ENCODE data around the gene ACE.

ACE gene

DNA sequence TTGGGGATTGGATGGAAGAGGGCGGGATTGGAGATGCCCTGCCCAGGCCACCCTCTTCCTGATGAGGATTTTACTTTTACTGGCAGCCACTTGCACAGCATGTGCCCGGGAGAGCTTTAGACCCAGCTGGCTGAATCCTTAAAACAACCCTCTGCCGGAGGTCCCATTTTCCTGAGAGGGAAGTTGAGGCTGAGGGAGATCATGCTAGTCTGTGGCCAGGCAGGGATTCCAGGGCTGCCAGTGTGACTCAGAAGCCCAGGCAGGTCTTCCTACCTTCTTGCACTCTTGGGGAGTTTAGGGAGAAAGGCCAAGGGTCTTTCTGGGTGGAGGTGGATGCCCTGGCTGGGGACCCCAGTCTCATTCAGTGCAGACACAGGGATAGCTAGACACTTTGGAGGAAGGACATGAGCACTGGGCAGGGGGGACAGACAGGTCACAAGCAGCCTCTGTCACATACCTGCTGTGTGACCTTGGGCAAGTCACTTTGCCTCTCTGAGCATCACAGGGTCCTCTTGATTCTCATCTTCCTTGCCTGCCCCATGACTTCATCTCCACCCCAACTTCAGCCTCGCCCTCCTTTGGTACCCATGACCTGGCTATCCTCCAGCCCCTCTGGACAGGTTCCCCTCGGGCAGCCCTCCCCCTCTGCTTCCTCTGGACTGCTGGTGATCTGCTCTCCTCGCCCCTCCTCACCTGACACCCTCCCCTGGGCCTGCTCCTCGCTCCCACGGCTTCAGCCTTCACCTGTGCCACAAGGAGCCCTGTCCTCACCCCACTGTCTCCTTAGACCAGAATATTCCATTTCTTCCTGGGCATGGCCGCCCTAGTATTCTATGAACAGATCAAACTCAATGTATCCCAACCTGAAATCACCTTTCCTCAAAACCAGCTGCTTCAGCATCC, 62.1 kb downstream of the ACE start:
- DNase-seq: no peak

DNA sequence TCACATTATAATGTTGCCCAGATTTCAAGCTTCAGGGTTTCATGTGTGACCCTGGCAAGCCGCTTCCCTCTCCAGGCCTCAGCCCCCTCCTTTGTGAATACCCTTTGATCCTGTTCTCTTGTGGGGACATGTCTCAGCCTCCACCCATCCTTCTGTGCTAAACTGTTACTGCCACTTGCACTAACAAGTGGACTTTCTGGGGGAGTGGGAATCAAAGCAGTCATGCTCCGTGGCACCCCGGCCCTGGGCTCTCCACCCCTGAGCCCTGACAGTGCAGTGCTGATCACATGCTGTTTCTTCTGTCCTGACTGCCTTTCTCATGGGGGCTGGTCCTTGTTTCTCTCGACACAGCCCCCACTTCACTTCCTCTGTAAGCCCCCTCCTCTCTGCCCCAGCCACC, 63.7 kb downstream of the ACE start:
- no peak for DNase-seq

DNA sequence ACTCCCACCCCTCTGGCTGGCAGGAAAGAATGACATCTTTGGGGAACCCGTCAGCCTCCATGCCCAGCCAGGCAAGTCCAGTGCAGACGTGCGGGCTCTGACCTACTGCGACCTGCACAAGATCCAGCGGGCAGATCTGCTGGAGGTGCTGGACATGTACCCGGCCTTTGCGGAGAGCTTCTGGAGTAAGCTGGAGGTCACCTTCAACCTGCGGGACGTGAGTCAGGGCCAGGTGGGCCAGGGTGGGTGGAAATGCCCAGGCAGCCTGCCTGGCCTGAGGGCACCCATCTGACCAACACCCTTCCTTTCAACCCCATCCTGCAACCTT, 65.3 kb downstream of the ACE start:
- no peak for DNase-seq

DNA sequence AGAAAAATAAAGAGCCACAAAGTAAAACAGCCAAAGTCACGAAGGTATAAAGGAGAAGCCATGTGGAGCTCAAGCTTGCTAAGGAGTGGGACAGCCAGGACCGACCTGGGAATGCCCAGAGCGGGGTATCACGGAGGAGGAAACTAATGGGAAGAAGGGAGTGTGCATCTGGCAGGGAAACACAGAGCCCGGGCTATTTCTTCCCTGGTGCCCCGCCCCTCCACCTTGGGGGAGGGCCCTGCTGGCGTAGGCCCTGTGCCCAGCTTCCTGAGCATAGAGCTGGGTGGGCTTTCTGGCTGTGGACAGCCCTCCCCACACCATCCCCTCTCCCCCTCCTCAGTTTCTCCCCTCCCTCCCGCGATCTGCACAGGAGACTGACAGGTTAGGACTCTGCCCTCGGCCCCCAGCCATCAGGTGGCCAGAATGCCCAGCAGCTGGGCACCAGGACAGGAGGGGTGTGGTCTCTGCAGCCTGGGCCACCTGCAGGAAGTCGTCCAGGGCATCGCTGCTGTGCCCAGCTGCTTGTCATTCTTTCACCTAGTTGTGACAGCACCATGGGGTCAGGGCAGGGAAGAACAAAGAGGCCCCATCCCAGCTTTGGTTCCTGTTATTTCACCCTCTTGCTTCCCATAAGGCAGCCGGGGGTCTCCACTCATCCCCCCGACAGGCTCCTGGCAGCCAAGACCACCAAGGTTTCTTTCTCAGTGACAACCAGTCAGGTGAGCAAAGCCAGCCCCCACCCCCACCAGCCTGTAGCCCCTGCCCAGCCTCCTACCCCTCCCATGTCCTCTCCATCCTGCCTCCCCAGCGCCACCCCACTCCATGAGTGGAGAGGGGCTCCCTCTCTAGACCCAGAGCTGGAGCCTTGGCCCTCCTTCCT, 66.3 kb downstream of the ACE start:
- DNase-seq: no peak

DNA sequence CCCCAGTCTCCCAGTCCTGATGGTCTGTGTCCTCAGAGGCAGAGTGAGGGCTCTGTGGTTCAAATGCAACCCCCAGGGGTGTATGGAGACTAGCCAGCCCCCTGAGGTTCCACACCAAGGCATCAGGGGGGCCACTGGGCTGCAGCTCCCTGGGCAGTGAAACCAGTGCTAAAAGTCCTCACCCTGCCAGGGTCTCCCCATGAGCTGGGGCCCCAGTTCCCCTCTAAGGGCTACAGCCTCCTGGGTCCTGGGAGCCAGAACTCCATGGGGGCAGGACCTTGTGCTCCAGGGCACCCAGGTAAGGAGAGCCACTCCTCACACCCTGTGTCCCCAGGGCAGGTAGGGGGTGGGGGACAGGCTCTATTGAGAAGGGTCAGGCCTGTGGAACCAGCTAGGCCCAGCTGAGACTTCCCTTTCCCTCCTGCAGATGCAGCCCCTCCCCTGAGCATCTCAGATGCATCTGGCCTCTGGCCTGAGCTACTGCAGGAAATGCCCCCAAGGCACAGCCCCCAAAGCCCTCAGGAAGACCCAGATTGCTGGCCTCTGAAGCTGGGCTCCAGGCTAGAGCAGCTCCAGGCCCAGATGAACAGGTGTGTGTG, 67.1 kb downstream of the ACE start:
- DNase-seq: no peak

DNA sequence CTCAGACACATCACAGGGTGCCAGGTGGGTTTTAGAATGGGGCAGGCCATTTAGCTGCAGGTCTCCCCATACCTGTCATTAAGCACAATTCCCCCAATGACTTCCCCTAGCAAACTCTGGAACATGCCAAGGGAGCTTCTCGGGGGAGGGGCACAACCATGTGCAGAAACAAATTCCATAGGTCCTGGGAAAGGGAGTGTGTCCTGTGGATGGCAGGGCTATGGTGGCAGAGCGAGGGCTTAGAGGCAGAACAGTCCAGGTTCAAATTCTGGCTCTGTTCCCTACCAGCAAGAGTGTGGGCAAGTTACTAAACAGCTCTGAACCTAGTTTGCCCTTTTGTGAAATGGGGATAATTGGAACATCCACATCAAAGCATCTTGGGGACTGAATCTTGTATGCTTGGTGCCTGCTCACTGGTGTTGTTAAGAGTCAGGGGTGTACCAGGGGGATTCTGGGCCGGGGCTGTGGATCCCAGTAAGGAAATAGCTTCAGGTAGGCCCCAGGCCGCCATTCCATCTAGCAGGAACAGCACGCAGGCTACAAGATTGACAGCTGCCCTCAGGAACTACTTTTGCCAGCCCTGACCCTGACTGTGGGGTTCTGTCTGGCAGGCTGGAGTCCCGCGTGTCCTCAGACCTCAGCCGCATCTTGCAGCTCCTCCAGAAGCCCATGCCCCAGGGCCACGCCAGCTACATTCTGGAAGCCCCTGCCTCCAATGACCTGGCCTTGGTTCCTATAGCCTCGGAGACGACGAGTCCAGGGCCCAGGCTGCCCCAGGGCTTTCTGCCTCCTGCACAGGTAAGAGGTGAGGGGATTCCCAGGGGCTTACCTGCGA, 67.8 kb downstream of the ACE start:
- no peak for DNase-seq

DNA sequence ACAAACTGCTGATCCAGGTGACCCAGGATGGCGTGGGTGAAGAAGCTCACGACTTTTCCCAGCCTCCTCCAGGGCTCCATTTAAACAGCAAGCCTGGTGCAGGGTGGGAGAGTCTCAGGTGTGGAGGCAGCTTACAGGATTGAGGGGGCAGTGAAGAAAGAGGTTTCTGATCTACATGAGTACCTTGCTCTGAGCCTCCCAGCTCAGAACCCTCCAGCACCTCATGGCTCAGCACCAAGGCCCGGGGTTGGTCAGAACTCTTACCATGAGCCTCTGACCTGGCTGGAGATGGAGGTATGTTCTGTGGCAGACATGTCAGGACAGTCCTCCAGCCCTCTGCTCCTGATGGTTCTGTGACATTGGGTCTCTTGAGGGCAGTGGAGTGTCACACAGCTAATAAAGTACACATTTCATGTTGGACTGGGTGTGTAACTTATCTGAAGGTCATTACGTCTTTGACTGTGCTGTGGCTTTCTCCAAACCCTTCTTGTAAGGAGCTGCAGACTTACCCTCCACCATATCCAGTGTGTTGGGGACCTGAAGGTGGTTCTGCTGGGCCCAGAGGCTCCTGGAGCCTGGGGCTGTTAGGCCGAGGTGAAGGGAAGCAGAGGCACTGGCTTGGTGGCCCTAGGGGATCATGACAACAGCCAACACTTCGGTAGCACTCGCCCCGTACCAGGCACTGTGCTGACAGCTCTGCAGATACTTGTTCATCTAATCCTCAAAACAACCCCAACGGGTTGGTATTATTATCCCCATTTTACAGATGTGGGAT, 69.6 kb downstream of the ACE start:
- no peak for DNase-seq

DNA sequence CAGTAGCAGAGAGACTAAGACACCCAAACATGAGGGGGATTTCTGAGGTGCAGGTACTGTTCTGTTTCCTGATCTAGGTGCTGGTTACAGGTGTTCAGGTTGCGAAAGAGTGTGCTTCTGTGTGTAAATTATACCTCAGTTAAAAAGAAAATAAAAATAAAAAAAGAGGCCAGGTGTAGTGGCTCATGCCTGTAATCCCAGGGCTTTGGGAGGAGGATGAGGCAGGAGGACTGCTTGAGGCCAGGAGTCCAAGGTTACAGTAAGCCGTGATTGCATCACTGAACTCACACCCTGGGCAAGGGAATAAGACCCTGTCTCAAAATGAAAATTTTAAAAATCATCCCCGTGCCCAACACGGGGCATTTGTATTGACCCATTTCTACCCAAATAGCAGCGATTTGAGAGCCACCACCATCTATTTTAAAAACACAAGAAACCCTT, 70.2 kb downstream of the ACE start:
- no peak for DNase-seq
